OCI-LY7 (cell line): ENCODE results near the gene FNBP1. TPM values are rescaled to one million over a fixed set of nuclear protein-coding genes. Genes with fewer than 3 reads are reported as not detected.
"Not testable (repeated sequence)": the region's sequence is repeated elsewhere in the genome, so short reads cannot be mapped to it uniquely, and the experiment has no call there.

ENCODE experiments used
- BruUV-seq: library from RNA; stranded (reverse); fragments of 400-500 nt; replicated peaks from 2 replicates; lab custom pipeline; 2021; lab: Mats Ljungman, UMichigan
- CTCF ChIA-PET: fragments of 300-600 bp; sonication (Branson Sonifier 250); formaldehyde crosslinking; loops from one replicate; lab custom pipeline; 2022; ENCODE audit warnings: antibody characterized with exemption; ENCODE audit not compliant: unreplicated experiment; lab: Charles Lee
- POLR2A ChIA-PET: fragments of 300-600 bp; sonication (Branson Sonifier 250); formaldehyde crosslinking; loops from one replicate; lab custom pipeline; 2022; ENCODE audit warnings: antibody characterized with exemption; lab: Charles Lee
- DNase-seq: peaks from one replicate; pipeline ENCODE4 v3.0.0-alpha.2; 2015; ENCODE audit warnings: low spot score
- H2AFZ ChIP-seq: fragments of 200-600 bp; sonication (generic), shearing (Covaris generic); 2 replicates; pipeline ENCODE4 v1.6.1; 2014; ENCODE audit warnings: mild to moderate bottlenecking, antibody characterized with exemption, low read length, moderate library complexity
- H3K27ac ChIP-seq: fragments of 200-600 bp; sonication (generic); 2 replicates; pipeline ENCODE4 v1.5.1; 2014; ENCODE audit warnings: mixed run types, low read depth, mild to moderate bottlenecking, moderate library complexity, low read length, inconsistent platforms; ENCODE audit not compliant: poor library complexity, severe bottlenecking
- H3K36me3 ChIP-seq: fragments of 200-600 bp; sonication (generic); 2 replicates; pipeline ENCODE4 v1.6.1; 2014; ENCODE audit warnings: mild to moderate bottlenecking, antibody characterized with exemption, low read length, moderate library complexity, mixed read lengths; ENCODE audit not compliant: insufficient read depth
- H3K4me1 ChIP-seq: fragments of 200-600 bp; sonication (generic); 2 replicates; pipeline ENCODE4 v1.5.1; 2014; ENCODE audit warnings: mild to moderate bottlenecking, low read length; ENCODE audit not compliant: insufficient read depth, poor library complexity, severe bottlenecking
- H3K4me2 ChIP-seq: fragments of 200-600 bp; sonication (generic); 2 replicates; pipeline ENCODE4 v1.6.1; 2014; ENCODE audit warnings: mild to moderate bottlenecking, low read length
- H3K4me3 ChIP-seq: fragments of 200-600 bp; sonication (generic); 2 replicates; pipeline ENCODE4 v1.5.1; 2014; ENCODE audit warnings: mild to moderate bottlenecking, low read depth, low read length; ENCODE audit not compliant: poor library complexity, severe bottlenecking
- H3K79me2 ChIP-seq: fragments of 200-600 bp; sonication (generic); 2 replicates; pipeline ENCODE4 v1.6.1; 2016; ENCODE audit warnings: low read depth, mild to moderate bottlenecking, low read length, moderate library complexity, mixed read lengths; ENCODE audit not compliant: insufficient read depth
- H3K9me2 ChIP-seq: fragments of 200-600 bp; sonication (generic); 2 replicates; pipeline ENCODE4 v1.6.1; 2016; ENCODE audit warnings: mild to moderate bottlenecking, low read length, mixed read lengths; ENCODE audit not compliant: insufficient read depth
- H3K9me3 ChIP-seq: fragments of 200-600 bp; sonication (generic); 2 replicates; pipeline ENCODE4 v1.6.1; 2014; ENCODE audit warnings: mild to moderate bottlenecking, mixed run types, low read length, mixed read lengths
- H4K20me1 ChIP-seq: fragments of 200-600 bp; sonication (generic); 2 replicates; pipeline ENCODE4 v1.6.1; 2014; ENCODE audit warnings: mild to moderate bottlenecking, antibody characterized with exemption, low read length, moderate library complexity, mixed read lengths; ENCODE audit not compliant: insufficient read depth
- CTCF ChIP-seq: fragments of 200-600 bp; sonication (generic); conservative IDR thresholded peaks from 2 replicates; pipeline ENCODE4 v1.5.1; 2014; ENCODE audit warnings: mild to moderate bottlenecking, antibody characterized with exemption, low read length, moderate library complexity, mixed read lengths
- EZH2phosphoT487 ChIP-seq: fragments of 200-600 bp; sonication (generic); IDR thresholded peaks from 2 replicates; pipeline ENCODE4 v1.6.1; 2018; ENCODE audit warnings: low read depth, borderline replicate concordance, mild to moderate bottlenecking, mixed run types, antibody characterized with exemption, low read length, moderate library complexity, mixed read lengths
- intact Hi-C: fragments of 100-400 bp; cut with micrococcal nuclease; formaldehyde crosslinking; loops from one replicate; pipeline ENCODE4 v1.10.0; 2022; ENCODE audit not compliant: unreplicated experiment
- total RNA-seq, 2 experiments: library from RNA; depleted of rRNA in 1 of 2; stranded (reverse); fragments of >200 nt in 1 of 2; shearing (Covaris generic) in 1 of 2; gene quantifications; 2 replicates each; pipeline ENCODE4 v1.2.3, GENCODE V29; 2014 to 2022

Gene FNBP1
- total RNA-seq, 2 experiments from 2014 or later, result 93.3 to 164 TPM

DNA sequence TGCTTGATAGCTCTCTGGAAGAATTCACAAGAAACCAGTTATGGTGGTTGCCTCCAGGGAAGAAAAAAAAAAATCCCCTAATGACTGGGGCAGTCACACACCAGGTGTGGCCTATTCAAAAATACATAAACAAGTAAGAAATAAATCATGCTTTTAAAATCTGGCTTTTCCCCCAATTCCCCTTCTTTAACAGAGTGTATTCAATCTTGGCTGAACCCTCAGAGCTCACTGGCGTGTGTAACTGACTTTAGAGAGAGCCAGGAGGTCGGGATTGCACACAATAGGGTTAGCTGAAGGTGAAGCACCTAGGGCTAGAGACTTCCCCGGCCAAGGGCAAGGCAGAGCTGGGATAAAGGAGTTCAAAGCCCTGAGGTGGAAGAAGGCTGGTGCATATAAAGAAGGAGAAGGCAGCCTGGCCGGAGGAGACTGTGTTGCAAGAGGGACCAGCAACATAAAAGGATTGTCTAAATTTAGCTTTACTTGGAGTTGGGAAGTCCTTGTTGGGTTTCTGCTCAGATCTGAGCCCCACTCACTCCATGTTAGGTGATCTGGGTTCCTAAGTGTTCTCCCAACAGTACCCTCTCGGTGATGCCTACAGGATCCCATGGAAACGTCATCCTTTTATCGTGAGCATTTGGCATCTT is 19.7 kb downstream of the FNBP1 start:
- ChIA-PET CTCF (no interaction called here), POLR2A (interaction anchor here (0.6 to 3.0 kb wide), 4 partner anchors 11 to 28 kb away, joined by 3 to 11 read pairs (median 4); no protein-coding TSS in a partner anchor)
- Histone ChIP-seq H3K79me2 (peaks cover 100% of the 10 kb centered on the region), H3K9me3 (no peaks in the 10 kb centered on the region), H2AFZ (no peak overlapping the region), H4K20me1 (peaks cover 25% of the 10 kb centered on the region), H3K9me2 (no peaks in the 10 kb centered on the region), H3K4me2 (peak overlapping the region; percentile 49), H3K27ac (peak overlapping the region; percentile 70), H3K4me1 (peaks cover 98% of the 10 kb centered on the region), H3K4me3 (peak overlapping the region; percentile 10), H3K36me3 (peaks cover 39% of the 10 kb centered on the region)
- TF ChIP-seq EZH2phosphoT487 (no peak), CTCF (no peak)
- intact Hi-C loops, result no loop called here
- DNase-seq, result peak; percentile 55
- no TSS peak for BruUV-seq

- peak overlapping the region; percentile 49 for H3K4me2 ChIP-seq
- CTCF ChIA-PET, result no interaction called here
- intact Hi-C loops, result no loop called here
Observed at GRCh38 chr9:130022566-130023143, 20.3 kb downstream of the FNBP1 start.

GRCh38 chr9:130021842-130022241 is 21.1 kb downstream of the FNBP1 start:
- H3K9me2 ChIP-seq, H3K27ac ChIP-seq, DNase-seq, H2AFZ ChIP-seq, intact Hi-C loops, H3K4me3 ChIP-seq, CTCF ChIA-PET, H3K9me3 ChIP-seq, BruUV-seq: not testable (repeated sequence)
- POLR2A ChIA-PET, result interaction anchor here (0.6 to 3.0 kb wide), 4 partner anchors 8 to 27 kb away, joined by 3 to 11 read pairs (median 4); no protein-coding TSS in a partner anchor
- peaks cover 36% of the 10 kb centered on the region for H3K36me3 ChIP-seq
- peaks cover 93% of the 10 kb centered on the region for H3K4me1 ChIP-seq
- H4K20me1 ChIP-seq, result peaks cover 11% of the 10 kb centered on the region; the same call in 1 of the 2 replicates
- peak overlapping the region; percentile 28 for H3K4me2 ChIP-seq
- H3K79me2 ChIP-seq, result peaks cover 100% of the 10 kb centered on the region

More at GRCh38 chr9:130022566-130023143, 20.3 kb downstream of the FNBP1 start:
- Histone ChIP-seq H4K20me1 (peaks cover 19% of the 10 kb centered on the region; the same call in 1 of the 2 replicates), H3K79me2 (peaks cover 100% of the 10 kb centered on the region), H2AFZ (no peak overlapping the region), H3K27ac (peak overlapping the region; percentile 70), H3K9me3 (no peaks in the 10 kb centered on the region), H3K4me1 (peaks cover 98% of the 10 kb centered on the region), H3K9me2 (no peaks in the 10 kb centered on the region), H3K4me3 (peak overlapping the region; percentile 10), H3K36me3 (peaks cover 33% of the 10 kb centered on the region)
- no peak for DNase-seq
- no TSS peak for BruUV-seq
- TF ChIP-seq CTCF (no peak), EZH2phosphoT487 (no peak)
- POLR2A ChIA-PET, result interaction anchor here (0.6 to 3.0 kb wide), 5 partner anchors 8 to 27 kb away, joined by 3 to 11 read pairs (median 4); no protein-coding TSS in a partner anchor
